Right lobe of liver (tissue), 4 donors: ENCODE results near the gene CD63.

Experiments used
- CTCF ChIP-seq, 4 donors: fragments of 200-600 bp in 3 of 4; fragments of 450-650 bp in 1 of 4; IDR thresholded peaks; one replicate each; pipeline versions ENCODE4 v1.5.1 to v1.8.0; 2016 to 2022; ENCODE audit warnings: antibody characterized with exemption in 4 of 4, mild to moderate bottlenecking in 2 of 4
- POLR2A ChIP-seq: fragments of 450-650 bp; IDR thresholded peaks from one replicate; pipeline ENCODE4 v1.6.1; 2017; ENCODE audit warnings: antibody characterized with exemption, mild to moderate bottlenecking
- donor health status: DM: no; HTN: no; CAD: no.
- donor health status: DM: no; HTN: no; CAD: no.
- donor health status: DM: no; HTN: yes; CAD: no.

DNA sequence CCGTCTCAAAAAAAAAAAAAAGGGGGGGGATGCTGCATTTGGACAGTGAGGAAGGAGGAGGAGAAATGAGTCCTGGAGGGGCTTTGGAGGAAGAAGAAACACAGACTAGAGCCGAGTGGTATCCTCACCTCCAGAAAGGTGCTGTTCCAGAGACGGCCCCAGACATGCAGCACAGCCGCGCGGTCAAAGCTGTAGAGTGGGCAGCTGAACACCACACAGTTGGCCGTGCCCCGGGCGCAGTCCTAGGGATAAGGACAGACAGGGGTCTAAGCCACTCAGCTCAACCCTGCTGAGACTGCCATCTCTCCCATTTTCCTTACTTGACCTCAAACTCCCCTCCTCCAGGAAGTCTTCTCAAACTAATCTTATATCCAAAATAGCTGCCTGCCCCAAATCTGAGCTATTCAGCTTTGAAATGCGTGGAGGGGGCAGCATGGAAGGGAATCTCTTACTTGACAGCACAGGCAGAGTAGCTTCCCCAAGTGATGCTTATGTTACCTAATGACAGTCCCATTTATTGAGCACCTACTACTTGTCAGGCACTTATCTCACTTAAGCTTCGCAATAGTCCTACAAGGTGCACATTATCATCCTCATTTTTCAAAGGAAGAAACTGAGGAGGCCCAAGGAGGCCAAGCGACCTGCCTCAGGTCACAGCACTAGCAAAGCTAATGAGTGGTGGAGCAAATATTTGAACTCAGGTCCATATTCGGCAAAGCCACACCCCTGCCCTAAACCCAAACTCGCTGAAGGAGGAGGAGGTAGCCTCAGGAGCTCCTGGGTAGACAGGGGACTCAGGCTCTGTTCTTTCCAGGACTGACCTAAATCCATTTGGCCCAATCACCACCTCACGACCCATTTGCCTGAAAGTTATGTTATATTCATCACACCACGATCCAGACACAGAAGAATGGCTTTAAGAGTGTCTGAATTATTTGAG lies 39.8 kb downstream of the CD63 start:
- TF ChIP-seq CTCF (IDR thresholded peaks at IDR 0.05) (no peak), POLR2A (no peak)
